MM.1S (cell line): ENCODE results near the gene ABCC6.
"Not testable (repeated sequence)": the region's sequence is repeated elsewhere in the genome, so short reads cannot be mapped to it uniquely, and the experiment has no call there.

Experiments
- EZH2phosphoT487 ChIP-seq: fragments of 300-600 bp; sonication (generic); IDR thresholded peaks from 2 replicates; pipeline ENCODE4 v1.6.1; 2018; ENCODE audit warnings: antibody characterized with exemption, low read length
- TF ChIP-seq, protein P1 (sequence below): fragments of 300-600 bp; sonication (generic); IDR thresholded peaks from 2 replicates; pipeline ENCODE4 v1.5.1; 2016; ENCODE audit warnings: antibody characterized with exemption, low read length, mixed read lengths

DNA sequence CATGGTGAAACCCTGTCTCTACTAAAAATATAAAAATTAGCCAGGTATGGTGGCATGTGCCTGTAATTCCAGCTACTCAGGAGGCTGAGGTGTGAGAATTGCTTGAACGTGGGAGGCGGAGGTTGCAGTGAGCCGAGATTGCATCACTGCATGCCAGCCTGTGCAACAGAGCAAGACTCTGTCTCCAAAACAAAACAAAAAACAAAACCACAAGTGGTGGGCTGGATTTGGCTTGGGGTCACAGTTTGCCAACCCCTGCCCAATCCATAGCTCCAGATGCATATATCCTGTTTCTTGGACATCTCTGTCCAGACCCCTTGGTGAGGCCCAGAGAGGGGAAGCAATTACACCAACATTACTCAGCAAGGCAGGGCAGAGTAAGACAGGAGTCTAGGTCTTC, 41.5 kb downstream of the ABCC6 start:
- TF ChIP-seq EZH2phosphoT487 = not testable (repeated sequence)
- TF ChIP-seq, protein P1, sequence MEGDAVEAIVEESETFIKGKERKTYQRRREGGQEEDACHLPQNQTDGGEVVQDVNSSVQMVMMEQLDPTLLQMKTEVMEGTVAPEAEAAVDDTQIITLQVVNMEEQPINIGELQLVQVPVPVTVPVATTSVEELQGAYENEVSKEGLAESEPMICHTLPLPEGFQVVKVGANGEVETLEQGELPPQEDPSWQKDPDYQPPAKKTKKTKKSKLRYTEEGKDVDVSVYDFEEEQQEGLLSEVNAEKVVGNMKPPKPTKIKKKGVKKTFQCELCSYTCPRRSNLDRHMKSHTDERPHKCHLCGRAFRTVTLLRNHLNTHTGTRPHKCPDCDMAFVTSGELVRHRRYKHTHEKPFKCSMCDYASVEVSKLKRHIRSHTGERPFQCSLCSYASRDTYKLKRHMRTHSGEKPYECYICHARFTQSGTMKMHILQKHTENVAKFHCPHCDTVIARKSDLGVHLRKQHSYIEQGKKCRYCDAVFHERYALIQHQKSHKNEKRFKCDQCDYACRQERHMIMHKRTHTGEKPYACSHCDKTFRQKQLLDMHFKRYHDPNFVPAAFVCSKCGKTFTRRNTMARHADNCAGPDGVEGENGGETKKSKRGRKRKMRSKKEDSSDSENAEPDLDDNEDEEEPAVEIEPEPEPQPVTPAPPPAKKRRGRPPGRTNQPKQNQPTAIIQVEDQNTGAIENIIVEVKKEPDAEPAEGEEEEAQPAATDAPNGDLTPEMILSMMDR = not testable (repeated sequence)
